Measurements from ENCODE around the gene PARVB.

The PARVB gene

DNA sequence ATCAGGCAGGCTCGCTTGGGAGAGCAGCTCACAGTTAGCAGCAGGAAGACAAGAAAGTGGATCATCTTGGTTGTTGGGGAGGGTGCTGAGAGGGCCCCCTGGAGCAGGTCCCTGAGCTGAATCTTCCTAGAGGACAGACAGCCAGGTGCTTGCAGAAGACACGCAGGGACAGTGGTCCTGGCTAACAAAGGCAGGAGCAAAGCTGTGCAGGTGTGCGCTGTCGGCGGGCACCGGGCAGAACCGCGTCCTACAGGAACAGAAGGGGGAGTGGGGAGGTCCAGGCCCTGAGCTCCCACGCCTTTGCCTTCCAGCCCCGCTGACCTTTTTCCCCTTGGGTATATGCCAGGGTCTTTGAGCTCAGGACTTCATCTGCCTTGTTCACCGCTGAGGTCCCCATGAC is 30.1 kb upstream of the PARVB start:
- DNase-seq (ENCODE audit: extremely low read depth, low read depth) = no peak
- TF ChIP-seq, protein P1, sequence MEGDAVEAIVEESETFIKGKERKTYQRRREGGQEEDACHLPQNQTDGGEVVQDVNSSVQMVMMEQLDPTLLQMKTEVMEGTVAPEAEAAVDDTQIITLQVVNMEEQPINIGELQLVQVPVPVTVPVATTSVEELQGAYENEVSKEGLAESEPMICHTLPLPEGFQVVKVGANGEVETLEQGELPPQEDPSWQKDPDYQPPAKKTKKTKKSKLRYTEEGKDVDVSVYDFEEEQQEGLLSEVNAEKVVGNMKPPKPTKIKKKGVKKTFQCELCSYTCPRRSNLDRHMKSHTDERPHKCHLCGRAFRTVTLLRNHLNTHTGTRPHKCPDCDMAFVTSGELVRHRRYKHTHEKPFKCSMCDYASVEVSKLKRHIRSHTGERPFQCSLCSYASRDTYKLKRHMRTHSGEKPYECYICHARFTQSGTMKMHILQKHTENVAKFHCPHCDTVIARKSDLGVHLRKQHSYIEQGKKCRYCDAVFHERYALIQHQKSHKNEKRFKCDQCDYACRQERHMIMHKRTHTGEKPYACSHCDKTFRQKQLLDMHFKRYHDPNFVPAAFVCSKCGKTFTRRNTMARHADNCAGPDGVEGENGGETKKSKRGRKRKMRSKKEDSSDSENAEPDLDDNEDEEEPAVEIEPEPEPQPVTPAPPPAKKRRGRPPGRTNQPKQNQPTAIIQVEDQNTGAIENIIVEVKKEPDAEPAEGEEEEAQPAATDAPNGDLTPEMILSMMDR (IDR thresholded peaks at IDR 0.05; ENCODE audit: low read depth, low read length) = no peak

DNA sequence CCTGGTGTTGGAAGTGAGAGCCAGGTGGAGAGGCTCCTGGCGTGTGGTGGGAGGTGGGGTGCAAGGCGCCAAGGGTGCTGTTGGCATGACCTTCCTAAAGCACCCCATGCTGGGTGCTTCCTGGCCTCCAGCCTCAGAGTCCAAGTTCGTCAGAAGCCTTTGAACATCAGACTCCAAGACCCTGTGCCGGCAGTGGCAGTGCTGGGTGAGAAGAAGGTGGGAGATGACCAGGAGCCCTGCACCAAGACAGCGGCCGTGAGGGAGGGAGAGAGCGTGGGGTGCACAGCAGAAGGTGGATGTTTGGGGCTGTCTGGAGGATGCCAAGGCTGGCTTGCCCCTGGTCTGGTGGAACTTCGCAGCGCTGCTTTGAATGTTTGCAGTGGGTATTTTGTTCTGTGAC is 29.7 kb upstream of the PARVB start:
- no peak for DNase-seq (ENCODE audit: extremely low read depth, low read depth)
- TF ChIP-seq, protein P1 (IDR thresholded peaks at IDR 0.05; ENCODE audit: low read depth, low read length) = no peak

DNA sequence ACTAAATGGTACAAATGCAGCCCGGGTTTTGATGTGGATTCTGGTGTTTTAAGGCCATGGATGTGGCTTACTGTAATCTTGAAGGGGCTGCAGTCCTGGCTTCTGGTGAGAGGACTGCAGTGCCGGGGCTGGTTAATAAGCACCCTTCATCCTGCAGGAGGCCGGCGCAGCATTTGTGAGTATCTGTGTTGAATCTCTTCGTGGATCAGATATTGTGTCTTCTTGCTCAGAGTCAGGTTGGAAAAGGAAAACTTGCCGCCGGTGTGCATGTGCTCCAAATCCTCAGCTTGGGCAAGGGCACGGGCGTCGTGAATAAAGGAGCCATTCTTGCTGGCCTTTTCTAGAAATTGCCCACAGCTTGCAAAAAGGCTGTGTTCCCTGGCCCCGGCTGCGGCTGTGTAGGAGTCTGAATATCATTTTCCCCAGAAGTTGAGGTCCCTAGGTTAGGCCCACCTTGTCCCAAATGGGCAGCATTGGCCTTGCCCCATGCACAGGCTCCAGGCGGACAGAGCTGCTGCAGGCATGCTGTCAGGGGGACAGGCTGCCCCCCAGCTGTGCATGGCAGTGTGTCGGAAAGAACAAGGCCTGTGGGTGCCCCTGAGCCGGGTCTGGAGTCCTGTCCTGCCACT is 28.9 kb upstream of the PARVB start:
- DNase-seq (ENCODE audit: extremely low read depth, low read depth) = no peak
- TF ChIP-seq, protein P1 (IDR thresholded peaks at IDR 0.05; ENCODE audit: low read depth, low read length) = no peak

DNA sequence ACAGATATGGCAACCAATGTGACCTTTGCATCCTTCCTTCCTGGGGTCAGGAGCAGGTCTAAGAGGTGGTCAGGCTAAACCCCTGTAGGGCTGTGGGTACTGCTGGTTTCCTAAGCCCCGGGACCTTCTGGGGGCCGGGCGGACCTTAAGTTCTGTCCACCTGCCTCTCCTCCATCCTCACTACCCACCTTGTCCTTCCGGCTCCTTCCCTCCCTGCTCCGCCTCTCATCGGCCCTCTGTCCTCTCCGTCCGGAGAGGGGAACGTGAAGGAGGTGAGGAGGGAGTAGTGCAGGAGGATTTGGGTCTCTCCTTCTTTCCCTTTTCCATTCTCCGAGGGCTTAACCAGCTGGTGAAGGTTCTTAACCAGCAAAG is 28.3 kb upstream of the PARVB start:
- DNase-seq (ENCODE audit: extremely low read depth, low read depth) = no peak
- TF ChIP-seq, protein P1 (IDR thresholded peaks at IDR 0.05; ENCODE audit: low read depth, low read length) = no peak

DNA sequence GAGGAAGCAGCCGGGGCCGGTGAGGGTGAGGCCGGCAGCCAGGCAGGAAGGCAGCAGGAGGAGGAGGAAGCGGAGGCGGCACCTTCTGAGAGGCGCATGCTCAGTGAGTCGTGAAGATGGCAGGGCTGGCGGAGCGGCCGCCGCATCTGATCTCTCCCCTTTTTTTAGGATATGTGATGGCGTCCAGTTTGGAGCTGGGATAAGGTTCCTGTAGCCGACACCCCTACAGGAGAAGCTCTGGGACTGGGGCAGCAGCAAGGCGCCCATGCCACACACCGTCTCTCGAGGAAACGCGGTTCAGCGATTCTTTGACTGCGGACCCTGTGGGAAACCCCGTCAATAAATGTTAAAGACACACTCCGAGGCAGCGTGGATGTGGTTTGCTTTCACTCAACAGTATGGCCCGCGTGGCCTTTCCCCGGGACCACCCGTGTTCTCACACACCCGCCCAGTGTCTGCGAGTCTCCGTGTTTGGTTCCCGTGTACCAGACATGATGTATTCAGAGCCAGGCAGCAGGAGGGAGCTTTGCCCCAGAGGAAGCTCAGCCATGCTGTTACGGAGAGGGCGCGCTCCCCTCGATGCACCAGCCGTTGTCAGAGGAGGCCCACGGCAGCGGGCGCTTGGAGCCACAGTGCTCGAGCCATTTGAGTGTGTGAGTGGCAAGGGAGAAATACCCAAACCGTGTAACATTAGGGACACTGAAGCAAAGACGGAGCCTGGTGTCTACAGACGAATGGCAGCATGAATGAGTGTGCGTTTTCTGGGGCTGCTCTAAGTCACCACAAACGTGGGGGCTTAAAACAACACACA is 27.7 kb upstream of the PARVB start:
- TF ChIP-seq, protein P1 (IDR thresholded peaks at IDR 0.05; ENCODE audit: low read depth, low read length) = no peak
- DNase-seq (ENCODE audit: extremely low read depth, low read depth) = no peak

DNA sequence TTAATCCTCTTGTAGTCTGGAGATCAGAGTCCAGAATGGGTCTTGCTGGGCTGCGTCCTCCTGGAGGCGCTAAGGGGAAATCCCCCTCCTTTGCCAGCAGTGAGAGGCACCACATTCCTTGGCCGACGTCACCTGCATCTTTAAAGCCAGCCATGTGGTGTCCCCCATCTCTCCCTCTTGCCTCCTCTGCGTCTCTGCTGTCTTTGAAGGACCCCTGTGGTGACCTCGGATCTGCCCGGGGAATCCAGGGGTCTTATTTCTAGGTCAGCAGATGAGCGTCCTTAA is 27.2 kb upstream of the PARVB start:
- TF ChIP-seq, protein P1 (IDR thresholded peaks at IDR 0.05; ENCODE audit: low read depth, low read length) = no peak
- no peak for DNase-seq (ENCODE audit: extremely low read depth, low read depth)

DNA sequence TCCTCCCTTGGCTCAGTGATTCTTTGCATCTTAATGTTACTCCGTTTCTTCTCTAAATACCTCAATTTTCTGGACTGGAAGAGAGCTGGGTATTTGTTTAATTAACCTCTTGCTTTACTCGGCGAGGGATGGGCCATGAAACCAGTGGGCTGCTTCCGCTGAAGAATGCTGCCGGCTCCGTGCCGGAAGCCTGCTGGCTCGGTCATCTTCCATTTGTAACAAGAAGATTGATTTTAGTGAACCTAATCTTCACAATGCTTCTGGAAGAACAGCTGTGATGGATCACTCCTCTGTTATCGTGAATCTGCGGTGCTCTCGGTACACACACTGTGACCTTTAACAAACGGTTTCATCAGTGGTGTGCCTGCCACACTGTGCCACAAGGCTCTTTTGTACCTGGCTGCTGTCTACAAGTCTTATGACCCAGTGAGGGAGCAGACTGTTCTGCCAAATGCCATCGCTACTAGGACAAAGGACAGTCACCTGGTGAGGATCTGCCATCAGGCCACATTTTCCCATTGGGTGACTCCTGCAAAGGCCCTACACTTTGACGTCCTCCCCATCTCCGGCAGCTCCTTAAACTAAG is 25.3 kb upstream of the PARVB start:
- TF ChIP-seq, protein P1 (IDR thresholded peaks at IDR 0.05; ENCODE audit: low read depth, low read length) = no peak
- no peak for DNase-seq (ENCODE audit: extremely low read depth, low read depth)
